GM19324 (cell line): ENCODE data around the gene SIK1.
"Not testable (repeated sequence)": the region's sequence is repeated elsewhere in the genome, so short reads cannot be mapped to it uniquely, and the experiment has no call there.

ENCODE experiments used
- ATAC-seq: cut with Tn5 transposase; IDR thresholded peaks from one replicate; pipeline ENCODE4 v1.9.1; 2021; ENCODE audit warnings: mild to moderate bottlenecking, moderate library complexity; ENCODE audit not compliant: unreplicated experiment, low FRiP score

The SIK1 gene

DNA sequence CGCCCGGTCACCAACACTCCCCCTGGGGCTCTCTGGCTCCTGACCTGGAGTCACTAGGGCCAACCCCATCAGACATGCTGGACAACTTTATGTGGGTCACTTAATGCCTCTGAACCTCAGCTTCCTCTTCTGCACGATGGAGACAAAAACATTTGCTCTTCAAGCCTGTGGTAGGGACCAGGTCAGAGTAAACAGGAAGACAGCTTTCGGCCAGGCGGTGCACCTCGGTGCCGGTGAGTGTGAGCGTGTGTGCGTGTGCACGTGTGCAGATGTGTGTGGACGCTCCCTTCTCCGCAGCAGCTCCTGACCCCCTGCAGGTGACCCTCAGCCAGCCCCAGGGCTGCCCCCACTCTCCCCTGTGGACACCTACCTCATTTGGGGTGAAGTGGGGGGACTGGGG is 28.4 kb downstream of the SIK1 start:
- not testable (repeated sequence) for ATAC-seq

DNA sequence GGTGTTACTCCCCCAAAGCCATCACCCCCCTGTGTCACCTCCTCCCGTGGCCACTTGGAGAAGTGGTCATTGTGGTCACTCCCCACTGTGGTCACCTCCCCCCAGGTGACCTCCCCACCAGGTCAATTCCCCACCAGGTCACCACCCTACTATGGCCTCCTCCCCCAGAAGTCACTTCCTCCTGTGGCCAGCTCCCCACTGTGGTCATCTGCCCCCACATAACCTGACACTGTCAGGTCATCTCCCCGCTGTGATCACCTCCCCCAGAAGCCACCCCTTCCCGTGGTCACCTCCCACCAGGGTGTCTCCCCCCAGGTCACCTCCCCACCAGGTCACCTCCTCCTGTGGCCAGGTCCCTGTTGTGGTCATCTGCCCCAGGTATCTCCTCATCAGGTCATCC is 28.9 kb downstream of the SIK1 start:
- ATAC-seq, result not testable (repeated sequence)

DNA sequence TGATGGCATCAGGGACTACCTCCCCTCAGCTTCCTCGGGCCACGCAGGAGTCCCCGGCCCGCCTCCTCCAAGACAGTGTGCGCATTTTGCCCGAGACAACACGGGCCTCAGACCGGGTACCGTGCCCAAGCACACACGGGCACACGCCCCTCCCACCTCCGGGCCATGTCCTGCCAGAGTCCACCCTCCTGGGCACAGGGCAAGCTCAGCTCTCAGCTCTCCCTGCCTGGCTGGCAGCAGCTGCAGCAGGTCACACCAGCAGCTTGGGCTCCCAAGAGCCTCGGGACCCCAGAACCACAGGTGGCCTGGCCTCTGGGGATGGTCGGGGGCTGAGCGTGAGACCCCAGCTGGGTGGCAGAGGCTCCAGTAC is 29.5 kb downstream of the SIK1 start:
- ATAC-seq, result not testable (repeated sequence)

DNA sequence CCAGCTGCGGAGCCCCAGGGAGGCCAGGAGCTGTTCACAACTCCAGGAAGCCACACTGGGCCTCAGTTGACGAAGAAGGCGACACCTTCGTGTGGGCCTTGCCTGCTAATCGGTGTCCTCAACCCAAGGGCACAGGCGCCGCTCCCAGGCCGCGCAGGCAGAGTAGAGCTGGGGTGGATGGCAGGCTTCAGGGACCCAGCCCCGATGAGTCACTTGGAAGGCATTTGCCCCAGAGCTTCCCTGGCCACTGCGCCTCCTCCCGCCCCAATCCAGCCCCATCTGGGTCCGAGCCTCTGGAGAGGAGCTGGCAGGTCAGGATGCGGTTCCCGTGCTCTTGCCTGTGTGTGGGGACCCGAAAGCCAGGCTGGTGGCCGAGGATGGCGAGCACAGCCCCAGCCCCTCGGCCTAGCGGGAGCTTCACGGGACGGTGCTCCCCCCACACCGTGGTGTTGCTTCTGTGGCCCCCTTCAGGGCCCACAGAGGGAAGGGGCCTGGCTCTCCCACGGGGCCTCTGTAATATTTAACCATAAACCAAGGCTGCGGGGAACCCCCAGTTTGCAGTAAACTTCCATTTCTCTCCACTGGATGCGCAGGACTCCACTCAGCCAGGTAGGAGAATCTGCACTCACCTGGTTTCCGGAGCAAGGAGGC is 30.0 kb downstream of the SIK1 start:
- not testable (repeated sequence) for ATAC-seq

DNA sequence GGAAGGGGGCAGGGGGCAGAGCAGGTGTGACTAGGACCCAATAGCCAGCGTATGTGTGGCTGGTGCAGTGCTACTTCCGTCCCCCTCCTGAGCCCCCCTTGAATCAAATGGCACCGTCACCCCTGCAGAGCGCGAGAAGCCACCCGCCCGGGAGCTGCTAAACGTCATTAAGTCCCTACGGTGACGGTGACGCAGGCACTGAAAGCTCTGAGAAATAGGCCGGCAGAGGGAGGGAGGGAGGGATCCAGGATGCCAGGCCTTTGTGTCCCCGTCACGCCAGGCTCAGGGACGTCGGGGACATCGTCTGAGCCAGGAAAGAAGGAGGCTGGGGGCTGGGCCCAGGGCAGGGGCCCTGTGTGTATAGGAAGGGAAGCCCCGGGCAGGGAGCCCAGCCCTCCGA is 43.6 kb downstream of the SIK1 start:
- ATAC-seq, result not testable (repeated sequence)

DNA sequence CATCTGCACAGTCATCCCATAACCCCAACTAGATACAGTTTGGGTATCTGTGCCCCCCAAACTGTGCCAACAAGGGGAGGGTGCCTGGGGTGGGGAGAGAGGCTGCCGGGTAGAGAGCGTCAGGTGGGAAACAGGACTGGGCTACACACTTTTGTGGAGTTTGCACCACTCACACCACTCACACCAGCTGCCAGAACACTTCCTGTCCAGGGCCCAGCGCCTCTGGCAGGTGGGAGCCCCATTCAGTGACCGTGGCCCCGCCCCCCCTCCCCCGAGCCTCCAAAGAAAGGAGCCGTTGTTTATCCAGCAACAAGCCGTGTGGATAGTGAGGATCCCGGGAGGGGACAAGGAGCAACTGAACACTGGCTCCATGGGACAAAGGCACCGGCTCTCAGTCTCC is 44.0 kb downstream of the SIK1 start:
- not testable (repeated sequence) for ATAC-seq

DNA sequence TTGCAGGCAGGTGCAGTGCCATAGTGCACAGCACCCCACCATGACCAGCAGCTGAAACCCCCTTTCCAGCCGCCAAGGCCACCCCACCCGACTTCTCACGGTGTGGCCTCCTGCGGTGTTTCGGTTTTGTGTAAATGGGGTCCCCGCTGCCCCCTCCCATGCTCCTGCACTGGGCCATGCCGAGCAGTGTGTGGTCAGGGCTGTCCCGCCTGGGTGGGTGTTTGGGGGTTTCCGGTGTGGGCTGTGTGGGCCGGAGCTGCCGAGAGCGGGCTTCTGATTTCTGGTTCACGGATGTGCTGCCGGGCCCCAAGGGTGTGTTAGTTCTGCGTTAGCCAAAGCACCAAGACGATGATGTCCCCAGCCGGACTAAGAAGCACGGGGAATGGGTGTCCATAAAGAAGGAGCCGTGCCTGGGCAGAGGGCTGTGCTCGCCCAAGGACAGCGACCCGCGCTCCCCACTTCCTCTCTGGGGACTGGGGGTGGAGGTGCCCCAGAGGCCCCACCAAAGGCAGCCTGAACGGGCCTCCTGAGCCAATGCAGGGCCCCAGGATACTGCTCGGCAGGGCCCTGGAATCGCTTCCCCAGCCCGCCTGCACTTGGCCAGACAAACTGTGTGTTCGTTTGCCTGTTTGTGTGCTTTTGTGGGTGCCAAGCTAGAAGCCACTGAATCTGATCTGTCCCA is 45.9 kb downstream of the SIK1 start:
- not testable (repeated sequence) for ATAC-seq

DNA sequence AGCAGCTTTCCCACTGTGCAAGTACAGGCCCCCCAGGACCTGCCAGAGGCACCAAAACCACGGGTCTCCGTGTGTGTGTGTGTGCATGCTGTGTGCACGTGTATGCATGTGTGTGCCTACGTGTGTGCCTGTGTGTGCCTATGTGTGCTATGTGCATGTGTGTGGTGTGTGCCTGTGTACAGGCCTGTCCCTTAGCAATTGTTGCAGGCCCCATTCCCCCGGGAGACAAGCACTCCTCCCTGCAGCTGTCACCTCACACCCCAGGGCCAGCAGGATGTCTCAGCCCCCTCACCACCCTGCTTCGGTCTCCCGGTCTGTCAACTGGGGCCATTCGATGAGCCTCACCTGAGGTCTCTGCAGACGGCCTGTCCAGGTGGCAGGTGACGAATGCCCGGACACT is 46.6 kb downstream of the SIK1 start:
- not testable (repeated sequence) for ATAC-seq

DNA sequence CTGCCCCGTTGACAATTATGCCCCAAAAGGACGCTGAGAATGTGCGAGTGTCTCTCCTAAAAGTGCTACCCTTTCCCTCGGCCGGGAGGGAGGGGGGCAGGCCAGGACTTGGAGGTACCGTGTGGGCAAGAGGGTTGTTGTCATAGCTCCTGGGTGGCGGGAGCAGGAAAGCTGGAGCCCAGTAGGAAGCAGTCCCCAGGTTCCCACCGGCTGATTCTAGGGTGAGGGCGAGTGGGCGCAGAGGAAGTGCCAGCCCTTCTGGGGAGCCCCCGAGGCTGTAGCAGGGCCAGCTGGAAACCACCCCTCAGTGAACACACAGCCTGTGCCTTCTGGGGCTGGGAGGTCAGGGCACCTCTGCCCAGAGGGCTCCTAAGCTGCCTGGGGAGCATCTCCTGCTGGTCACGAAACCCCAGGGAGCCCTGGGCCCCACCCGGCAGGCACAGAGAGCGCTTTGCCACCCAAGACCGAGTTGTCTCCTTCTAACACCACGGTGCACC is 47.3 kb downstream of the SIK1 start:
- not testable (repeated sequence) for ATAC-seq

DNA sequence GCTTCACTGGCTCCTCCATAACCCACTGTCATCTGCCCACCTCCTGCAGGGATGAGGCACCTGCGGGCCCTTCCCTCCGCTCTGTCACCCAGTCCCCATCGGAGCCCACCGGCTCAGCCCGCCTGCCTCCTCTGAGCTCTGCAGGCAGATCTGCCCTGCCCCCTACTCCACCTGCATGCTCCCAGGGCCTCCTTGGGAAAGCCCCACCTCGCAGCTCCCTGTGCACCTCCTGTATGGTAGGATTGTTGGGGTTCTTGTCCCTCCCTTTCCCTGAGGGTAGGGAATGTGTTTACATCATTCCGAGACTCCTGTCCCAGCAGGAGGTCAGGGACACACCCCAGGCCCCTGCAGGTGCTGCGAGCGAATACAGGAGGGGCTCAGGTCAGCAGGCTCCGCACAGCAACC is 50.5 kb downstream of the SIK1 start:
- no peak for ATAC-seq

DNA sequence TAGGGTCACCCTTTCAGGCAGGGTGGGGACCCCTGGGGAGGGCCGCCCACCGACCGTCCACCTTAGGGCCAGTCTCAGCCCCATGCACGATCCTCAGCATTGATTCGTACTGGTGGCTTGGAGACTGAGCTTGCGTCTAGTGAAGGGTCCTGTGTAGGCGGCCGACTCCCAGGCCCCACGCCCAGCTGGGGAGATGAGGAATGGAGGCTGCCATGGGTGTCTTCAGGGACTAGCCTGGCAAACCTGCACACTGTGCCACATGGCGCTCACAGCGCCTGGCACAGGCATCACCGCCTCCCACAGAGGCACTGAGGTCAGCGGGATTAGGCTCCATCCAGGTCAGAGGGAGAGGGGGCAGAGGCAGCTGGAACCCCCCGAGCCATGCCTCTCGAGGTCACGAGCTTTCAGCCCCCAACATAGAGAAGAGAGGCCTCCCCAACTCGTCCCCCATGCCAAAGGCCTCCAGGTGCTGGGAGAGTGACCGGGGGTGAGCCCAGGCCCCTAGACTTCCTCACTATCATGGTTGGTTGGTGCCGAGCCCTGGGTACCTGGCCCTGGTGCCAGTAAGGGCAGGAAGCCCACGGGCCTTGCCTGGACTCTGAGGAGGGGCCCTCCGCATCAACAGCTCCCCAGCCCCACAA is 51.0 kb downstream of the SIK1 start:
- ATAC-seq, result no peak

DNA sequence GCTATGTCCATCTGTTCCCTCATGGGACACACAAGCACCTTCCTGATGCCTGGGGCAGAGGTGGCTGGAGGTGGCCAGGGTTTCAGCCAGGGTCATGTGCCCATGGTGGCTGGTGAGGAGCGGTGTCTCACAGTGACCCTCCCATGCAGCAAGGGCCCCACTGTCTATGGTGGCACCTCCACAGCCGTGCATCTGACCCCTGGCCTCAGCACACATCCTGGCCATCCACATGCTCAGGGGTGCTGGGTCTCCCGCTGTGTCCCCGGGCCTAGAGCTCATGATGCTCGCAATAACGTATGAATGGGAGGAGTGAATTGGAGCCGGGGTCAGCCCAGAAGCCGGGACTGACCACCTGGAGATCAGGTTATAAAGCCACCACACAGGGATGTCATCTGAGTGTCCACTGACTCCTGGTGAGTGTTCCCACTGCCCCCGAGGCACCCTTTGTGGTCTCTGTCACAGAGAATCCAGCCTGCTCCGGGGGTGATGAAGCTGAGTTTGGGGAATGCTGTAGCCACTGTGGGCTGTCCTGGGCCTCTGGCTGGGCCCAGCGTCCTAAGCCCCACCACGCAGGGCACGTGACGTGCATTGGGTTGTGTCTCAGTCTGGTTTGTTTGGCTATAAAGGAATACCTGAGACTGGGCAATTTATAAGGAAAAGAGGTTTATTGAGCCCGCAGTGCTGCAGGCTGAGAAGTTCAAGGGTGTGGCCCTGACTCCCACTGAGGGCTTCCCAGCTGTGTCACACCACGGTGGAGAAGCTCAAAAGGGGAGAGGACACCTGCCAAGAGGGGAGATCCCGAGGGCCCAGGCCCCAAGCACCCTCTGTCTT is 51.7 kb downstream of the SIK1 start:
- ATAC-seq, result no peak

DNA sequence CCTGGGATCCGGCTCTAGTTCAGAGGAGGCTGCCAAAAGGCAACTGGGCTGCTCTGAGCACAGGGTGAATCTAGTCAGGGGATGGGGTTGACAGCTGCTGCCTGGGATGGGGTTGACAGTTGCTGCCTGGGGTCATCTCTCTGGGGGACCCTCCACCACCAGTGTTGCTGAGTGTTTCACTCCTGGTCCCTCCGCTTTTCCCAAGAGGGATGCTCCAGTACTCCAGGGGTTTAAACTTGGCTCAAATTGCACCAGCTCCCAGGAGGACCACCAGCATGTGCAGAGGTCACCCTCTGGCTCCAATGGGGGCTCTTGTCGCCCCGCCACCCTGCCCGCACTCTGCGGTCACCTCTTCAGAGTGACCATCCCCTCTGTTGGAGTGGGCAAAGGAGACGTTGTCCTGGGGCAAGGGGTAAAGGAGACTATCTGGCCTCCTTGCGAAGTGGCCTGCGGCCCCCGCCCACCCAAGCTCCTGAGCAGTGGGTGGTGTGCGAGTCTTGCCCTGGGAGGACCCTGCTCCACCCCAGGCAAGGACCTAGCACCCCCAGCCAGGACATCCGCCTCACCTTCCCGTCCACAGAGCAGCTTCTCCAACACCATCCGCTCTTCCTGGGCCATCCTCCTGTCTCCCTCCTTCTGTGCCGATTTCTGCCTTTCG is 52.6 kb downstream of the SIK1 start:
- no peak for ATAC-seq

DNA sequence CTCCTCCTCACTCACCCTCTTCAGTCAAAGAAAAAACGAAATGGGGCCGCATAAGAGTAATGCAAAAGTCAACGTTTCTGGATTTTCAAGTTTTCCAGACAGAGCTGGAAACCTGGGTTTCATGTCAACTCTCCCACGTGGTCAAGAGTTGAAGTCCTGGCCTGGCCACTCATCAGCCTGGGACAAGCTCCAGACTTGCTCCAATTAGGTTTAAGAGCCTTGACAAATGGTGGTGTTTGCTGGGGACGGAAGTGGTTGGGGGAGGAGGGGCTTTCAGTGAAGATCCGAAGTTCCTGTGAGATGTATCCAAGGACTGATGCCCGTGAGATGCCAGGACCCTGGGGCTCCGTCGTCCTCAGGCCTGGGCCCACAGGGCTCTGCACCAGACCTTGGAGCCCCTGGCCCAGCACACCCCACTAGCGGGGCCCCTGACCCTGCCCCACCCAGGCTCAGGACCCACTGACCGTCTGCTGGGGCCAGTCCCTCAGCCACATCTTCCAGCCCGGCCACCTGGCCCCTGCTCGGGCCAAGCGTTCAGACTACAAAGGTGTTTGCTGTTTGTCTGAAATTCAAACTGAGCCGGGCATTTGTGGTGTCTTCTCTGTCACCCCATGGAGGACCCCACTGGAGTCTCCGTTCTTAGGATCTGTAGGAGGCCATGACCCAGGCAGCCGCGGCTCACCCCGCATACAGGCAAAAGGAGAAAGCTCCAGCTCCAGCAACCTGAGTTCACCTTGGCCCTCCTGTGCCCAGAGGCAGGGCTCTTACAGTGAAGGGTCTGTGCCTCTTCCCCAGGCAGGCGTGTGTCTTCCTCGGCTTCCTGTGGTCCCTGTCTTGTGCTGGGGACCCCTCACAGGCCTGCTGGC is 53.3 kb downstream of the SIK1 start:
- no peak for ATAC-seq

DNA sequence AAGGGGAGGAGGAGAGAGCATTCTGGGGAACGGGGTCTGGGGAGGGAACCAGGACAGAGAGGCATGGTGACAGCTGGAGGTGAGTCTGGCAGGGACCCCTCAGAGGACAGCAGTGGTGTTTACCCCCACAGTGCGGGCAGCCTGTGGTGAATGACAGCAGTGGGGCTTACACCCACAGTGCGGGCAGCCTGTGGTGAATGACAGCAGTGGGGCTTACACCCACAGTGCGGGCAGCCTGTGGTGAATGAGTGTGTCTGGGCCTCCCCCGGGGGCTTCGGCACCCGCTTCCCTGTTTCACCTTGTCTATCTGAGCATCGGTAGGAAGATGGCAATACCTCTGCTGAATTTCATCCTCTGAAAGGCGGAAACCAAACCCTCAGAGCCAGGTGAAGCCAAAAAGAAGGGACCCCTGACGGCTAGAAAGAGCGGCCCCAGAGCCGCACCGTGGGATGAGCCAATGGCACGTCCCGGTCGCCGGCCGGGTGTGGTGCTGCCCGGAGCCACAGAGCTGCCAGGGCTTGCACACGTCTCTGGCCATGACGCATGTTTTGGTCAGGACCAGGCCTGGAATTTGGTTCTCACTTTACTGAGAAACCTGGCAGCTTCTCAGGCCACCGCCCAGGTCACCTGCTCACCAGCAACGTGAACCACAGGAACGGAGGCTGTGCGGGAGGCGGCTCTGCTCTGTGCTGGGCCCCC is 54.1 kb downstream of the SIK1 start:
- no peak for ATAC-seq

DNA sequence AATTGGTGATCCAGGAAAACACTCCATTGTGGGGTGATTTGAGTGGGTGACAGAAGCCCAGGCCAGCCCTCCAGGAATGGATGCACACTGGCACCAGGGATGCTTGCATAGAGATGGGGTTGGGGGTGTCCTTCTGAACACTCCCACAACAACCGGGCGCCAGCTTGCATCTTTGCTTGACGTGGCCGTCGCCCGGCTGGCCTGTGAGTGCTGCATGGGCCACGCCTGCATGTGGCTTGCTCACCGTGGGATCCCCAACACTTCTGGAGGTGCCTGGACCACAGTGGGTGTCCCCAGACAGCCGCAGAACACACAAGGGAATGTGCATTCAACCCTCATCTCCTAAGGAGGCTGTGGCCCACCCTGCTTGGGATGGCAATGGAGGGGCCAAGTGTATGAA is 55.1 kb downstream of the SIK1 start:
- no peak for ATAC-seq

DNA sequence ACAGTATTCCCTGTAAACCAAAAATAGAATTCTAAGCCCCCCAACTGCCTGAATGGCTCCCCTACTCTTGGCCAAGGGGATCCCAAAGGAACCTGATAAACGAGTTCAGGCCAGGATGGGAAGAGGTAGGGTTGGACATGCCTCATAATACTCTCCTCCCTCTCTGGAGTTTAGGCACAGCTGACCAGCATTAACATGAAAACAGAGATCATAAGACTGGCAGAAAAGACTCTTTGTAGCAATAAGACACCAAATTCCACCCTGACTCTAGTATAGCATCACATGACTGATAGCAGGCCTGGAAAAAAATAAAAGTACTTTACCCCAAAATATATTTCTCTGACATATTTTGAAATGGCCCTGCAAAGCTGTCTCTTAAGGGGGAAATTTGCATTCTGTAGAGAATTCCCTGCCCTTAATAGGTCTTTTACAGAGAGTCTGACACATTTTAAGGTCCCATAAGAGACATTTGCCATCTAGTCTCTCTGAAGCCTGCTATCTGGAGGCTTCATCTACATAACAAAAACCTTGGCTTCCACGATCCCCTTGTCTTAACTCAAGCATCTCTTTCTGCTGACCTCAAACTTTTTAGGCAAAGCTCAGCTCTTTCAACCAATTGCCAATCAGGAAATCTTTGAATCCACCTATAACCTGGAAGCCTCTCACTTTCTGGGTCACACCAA is 55.9 kb downstream of the SIK1 start:
- no peak for ATAC-seq

DNA sequence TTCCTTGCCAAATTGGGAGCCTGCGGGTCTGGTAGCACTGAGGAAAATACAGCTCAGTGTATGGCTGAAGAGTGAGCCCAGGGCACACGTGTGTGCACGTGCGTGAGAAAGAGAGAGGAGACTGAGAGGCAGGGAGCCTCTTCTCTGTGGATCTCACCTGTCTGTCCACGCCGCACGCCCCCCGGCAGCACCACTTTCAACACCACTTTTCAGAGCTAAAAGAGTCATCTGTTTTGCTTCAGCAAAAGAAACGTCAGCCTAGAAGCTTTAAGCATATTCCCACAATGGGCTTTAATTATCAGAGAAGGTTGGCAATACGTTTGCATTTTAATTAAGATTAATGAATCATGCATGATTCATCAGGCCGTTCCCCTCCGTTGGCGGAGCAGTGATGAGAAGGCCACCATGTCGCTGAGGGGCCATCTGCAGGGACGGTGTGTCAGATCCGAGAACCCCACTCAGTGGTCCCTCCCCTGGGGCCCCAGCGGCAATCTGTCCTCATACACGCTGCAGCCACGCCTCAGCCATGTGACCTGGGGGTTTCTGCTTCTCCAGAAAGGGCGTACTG is 56.8 kb downstream of the SIK1 start:
- no peak for ATAC-seq
